Esophagus muscularis mucosa (tissue), 4 donors: Measurements from ENCODE around the gene MAGI2. TPM values are rescaled to one million over a fixed set of nuclear protein-coding genes. Genes with fewer than 3 reads are reported as not detected.

ENCODE experiments used
- DNase-seq: peaks from one replicate; pipeline ENCODE4 v3.0.0-alpha.2; 2017; ENCODE audit errors: extremely low spot score
- H3K27ac ChIP-seq, 4 donors: fragments of 200-600 bp; sonication (generic); replicated peaks in 1 of 4; 1 replicate in 3 of 4; 2 replicates in 1 of 4; pipeline ENCODE4 v1.5.1; 2016 to 2019; ENCODE audit warnings: mild to moderate bottlenecking in 1 of 4
- H3K27me3 ChIP-seq, 4 donors: fragments of 200-600 bp; sonication (generic); one replicate each; pipeline versions ENCODE4 v1.5.1 to v1.6.0; 2016 to 2019
- H3K36me3 ChIP-seq, 4 donors: fragments of 200-600 bp; sonication (generic); one replicate each; pipeline ENCODE4 v1.5.1; 2016 to 2019
- H3K4me1 ChIP-seq, 4 donors: fragments of 200-600 bp; sonication (generic); one replicate each; pipeline ENCODE4 v1.5.1; 2016 to 2019
- H3K4me3 ChIP-seq, 4 donors: fragments of 200-600 bp; sonication (generic); 1 replicate in 2 of 4; 2 replicates in 2 of 4; pipeline ENCODE4 v1.5.1; 2016 to 2019; ENCODE audit warnings: mild to moderate bottlenecking in 4 of 4, moderate library complexity in 1 of 4
- H3K9me3 ChIP-seq, 4 donors: fragments of 200-600 bp; sonication (generic); 1 replicate in 3 of 4; 2 replicates in 1 of 4; pipeline ENCODE4 v1.5.1; 2016 to 2019
- EP300 ChIP-seq: sonication (generic); formaldehyde crosslinking; IDR thresholded peaks from one replicate; pipeline ENCODE4 v1.6.1; 2017; ENCODE audit warnings: antibody characterized with exemption
- POLR2A ChIP-seq: fragments of 450-650 bp; IDR thresholded peaks from one replicate; pipeline ENCODE4 v1.6.1; 2017; ENCODE audit warnings: antibody characterized with exemption, moderate library complexity, mild to moderate bottlenecking, low read depth
- POLR2AphosphoS5 ChIP-seq, 2 donors: sonication (generic); formaldehyde crosslinking; IDR thresholded peaks; one replicate each; pipeline ENCODE4 v1.6.1; 2017; ENCODE audit warnings: antibody characterized with exemption in 2 of 2
- WGBS: methylation state at CpG from one replicate; pipeline ENCODE4 v1.1.5; 2018; 5-methylcytosine and 5-hydroxymethylcytosine counted together
- intact Hi-C: fragments of 100-400 bp; cut with DNase I; formaldehyde crosslinking; loops from one replicate; pipeline ENCODE4 v1.15.1; 2023
- total RNA-seq, 4 donors: library from RNA; depleted of rRNA; stranded (reverse); fragments of >200 nt; gene quantifications; one replicate each; pipeline versions ENCODE4 v1.1.0 to v1.2.1, GENCODE V29; 2016
- TF ChIP-seq, protein P1 (sequence below), 3 experiments: fragments of 200-600 bp in 2 of 3; fragments of 450-650 bp in 1 of 3; sonication (generic) in 2 of 3; IDR thresholded peaks; one replicate each; pipeline ENCODE4 v1.5.1; 2017 to 2019; ENCODE audit warnings: antibody characterized with exemption in 3 of 3, mild to moderate bottlenecking in 2 of 3, moderate library complexity in 1 of 3

The MAGI2 gene
- total RNA-seq, 4 donors from 2014 or later = 14.4 to 22.3 (median 21.2) TPM

- TF ChIP-seq EP300 (no peak), POLR2AphosphoS5 (IDR thresholded peaks at IDR 0.05) (no peak)
- DNase-seq = no peak
- no peaks in the 10 kb centered on the region for H3K36me3 ChIP-seq
- no peaks in the 10 kb centered on the region for H3K9me3 ChIP-seq
- intact Hi-C loops = no loop called here
- peaks cover 0 to 5% (median 3%) of the 10 kb centered on the region in 4 donors for H3K4me1 ChIP-seq
- WGBS = 87% methylated on average over 1 of the region's 1 CpG
- H3K4me3 ChIP-seq = no peak overlapping the region
- no peaks in the 10 kb centered on the region for H3K27me3 ChIP-seq
- no peak overlapping the region for H3K27ac ChIP-seq
These were observed 710.8 kb downstream of the MAGI2 start for GRCh38 chr7:78742694-78743093.

GRCh38 chr7:78736548-78736947 is 716.9 kb downstream of the MAGI2 start:
- no peaks in the 10 kb centered on the region for H3K9me3 ChIP-seq
- no peak overlapping the region for H3K27ac ChIP-seq
- no peak overlapping the region for H3K4me3 ChIP-seq
- 60% methylated on average over 1 of the region's 1 CpG for WGBS
- H3K36me3 ChIP-seq = no peaks in the 10 kb centered on the region
- TF ChIP-seq POLR2AphosphoS5 (IDR thresholded peaks at IDR 0.05) = no peak
- TF ChIP-seq POLR2A = no peak
- TF ChIP-seq, protein P1, sequence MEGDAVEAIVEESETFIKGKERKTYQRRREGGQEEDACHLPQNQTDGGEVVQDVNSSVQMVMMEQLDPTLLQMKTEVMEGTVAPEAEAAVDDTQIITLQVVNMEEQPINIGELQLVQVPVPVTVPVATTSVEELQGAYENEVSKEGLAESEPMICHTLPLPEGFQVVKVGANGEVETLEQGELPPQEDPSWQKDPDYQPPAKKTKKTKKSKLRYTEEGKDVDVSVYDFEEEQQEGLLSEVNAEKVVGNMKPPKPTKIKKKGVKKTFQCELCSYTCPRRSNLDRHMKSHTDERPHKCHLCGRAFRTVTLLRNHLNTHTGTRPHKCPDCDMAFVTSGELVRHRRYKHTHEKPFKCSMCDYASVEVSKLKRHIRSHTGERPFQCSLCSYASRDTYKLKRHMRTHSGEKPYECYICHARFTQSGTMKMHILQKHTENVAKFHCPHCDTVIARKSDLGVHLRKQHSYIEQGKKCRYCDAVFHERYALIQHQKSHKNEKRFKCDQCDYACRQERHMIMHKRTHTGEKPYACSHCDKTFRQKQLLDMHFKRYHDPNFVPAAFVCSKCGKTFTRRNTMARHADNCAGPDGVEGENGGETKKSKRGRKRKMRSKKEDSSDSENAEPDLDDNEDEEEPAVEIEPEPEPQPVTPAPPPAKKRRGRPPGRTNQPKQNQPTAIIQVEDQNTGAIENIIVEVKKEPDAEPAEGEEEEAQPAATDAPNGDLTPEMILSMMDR (IDR thresholded peaks at IDR 0.05) = no peak
- no peak for TF ChIP-seq EP300
- no peaks in the 10 kb centered on the region for H3K4me1 ChIP-seq
- DNase-seq = no peak
- intact Hi-C loops = no loop called here
- no peaks in the 10 kb centered on the region for H3K27me3 ChIP-seq

- TF ChIP-seq, protein P1 (IDR thresholded peaks at IDR 0.05) = no peak
- no peak for TF ChIP-seq POLR2A
- TF ChIP-seq POLR2AphosphoS5 (IDR thresholded peaks at IDR 0.05) = no peak
- TF ChIP-seq EP300 = no peak
- intact Hi-C loops = no loop called here
- no peaks in the 10 kb centered on the region for H3K27me3 ChIP-seq
- no peaks in the 10 kb centered on the region for H3K4me1 ChIP-seq
- no peak for DNase-seq
- no peaks in the 10 kb centered on the region for H3K36me3 ChIP-seq
- H3K27ac ChIP-seq = no peak overlapping the region
- no peaks in the 10 kb centered on the region for H3K9me3 ChIP-seq
- WGBS = 89% methylated on average over 6 of the region's 6 CpGs
- no peak overlapping the region for H3K4me3 ChIP-seq
These were observed 718.8 kb downstream of the MAGI2 start for GRCh38 chr7:78734626-78735025.

DNA sequence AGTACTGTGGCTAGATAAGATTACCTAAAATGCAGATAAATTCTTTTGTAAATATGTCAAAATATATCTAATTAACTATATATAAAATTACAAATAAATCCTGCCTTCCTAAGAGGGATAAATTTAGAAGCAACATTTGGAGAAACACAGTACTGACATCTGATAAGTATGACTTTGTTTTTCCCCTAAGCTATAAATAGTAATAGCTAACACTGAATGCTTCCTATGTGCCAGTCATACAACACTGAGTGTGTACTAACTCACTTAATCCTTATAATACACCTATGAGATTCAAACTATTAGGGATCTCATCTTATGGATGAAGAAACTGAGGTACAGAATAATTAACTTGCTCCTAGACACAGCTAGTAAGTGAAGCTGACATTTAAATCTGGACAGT is 733.4 kb downstream of the MAGI2 start:
- H3K9me3 ChIP-seq = no peaks in the 10 kb centered on the region
- no peak for TF ChIP-seq POLR2AphosphoS5 (IDR thresholded peaks at IDR 0.05)
- no peak for TF ChIP-seq POLR2A
- TF ChIP-seq, protein P1 (IDR thresholded peaks at IDR 0.05) = no peak
- TF ChIP-seq EP300 = no peak
- no peak overlapping the region for H3K4me3 ChIP-seq
- H3K4me1 ChIP-seq = peaks cover 0 to 4% (median 2%) of the 10 kb centered on the region in 4 donors
- DNase-seq = no peak
- H3K27me3 ChIP-seq = no peaks in the 10 kb centered on the region
- H3K27ac ChIP-seq = no peak overlapping the region
- intact Hi-C loops = no loop called here
- no peaks in the 10 kb centered on the region for H3K36me3 ChIP-seq

GRCh38 chr7:78718212-78718611 is 735.3 kb downstream of the MAGI2 start:
- no peaks in the 10 kb centered on the region for H3K27me3 ChIP-seq
- no peak for DNase-seq
- no peaks in the 10 kb centered on the region for H3K36me3 ChIP-seq
- TF ChIP-seq, protein P1 (IDR thresholded peaks at IDR 0.05) = no peak
- TF ChIP-seq POLR2A (no peak), POLR2AphosphoS5 (IDR thresholded peaks at IDR 0.05) (no peak), EP300 (no peak)
- no peak overlapping the region for H3K4me3 ChIP-seq
- H3K27ac ChIP-seq = no peak overlapping the region
- 90% methylated on average over 5 of the region's 5 CpGs for WGBS
- intact Hi-C loops = no loop called here
- H3K4me1 ChIP-seq = peaks cover 0 to 4% (median 2%) of the 10 kb centered on the region in 4 donors
- H3K9me3 ChIP-seq = no peaks in the 10 kb centered on the region
